ENCODE data around the gene SHB.
A peak's percentile ranks its signal among the peaks of the same experiment; 100 is the strongest.

The SHB gene

GRCh38 chr9:38010918-38011704, 57.9 kb downstream of the SHB start:
- no peak overlapping the region for H3K4me3 ChIP-seq (ENCODE audit: low read length)
- no peak for DNase-seq (ENCODE audit: low read depth)
- no peak for TF ChIP-seq CTCF (conservative IDR thresholded peaks at IDR 0.05; ENCODE audit: low read length)

- H3K4me3 ChIP-seq (ENCODE audit: low read length) = no peak overlapping the region
- DNase-seq (ENCODE audit: low read depth) = no peak
- no peak for TF ChIP-seq CTCF (conservative IDR thresholded peaks at IDR 0.05; ENCODE audit: low read length)
These were observed 59.0 kb downstream of the SHB start for GRCh38 chr9:38009990-38010389.

GRCh38 chr9:38009035-38009501, 60.0 kb downstream of the SHB start:
- no peak for TF ChIP-seq CTCF (conservative IDR thresholded peaks at IDR 0.05; ENCODE audit: low read length)
- no peak for DNase-seq (ENCODE audit: low read depth)
- H3K4me3 ChIP-seq (ENCODE audit: low read length) = no peak overlapping the region

GRCh38 chr9:38008168-38009034, 60.6 kb downstream of the SHB start:
- no peak overlapping the region for H3K4me3 ChIP-seq (ENCODE audit: low read length)
- peak; percentile 86 for DNase-seq (ENCODE audit: low read depth)
- no peak for TF ChIP-seq CTCF (conservative IDR thresholded peaks at IDR 0.05; ENCODE audit: low read length)

GRCh38 chr9:38007016-38007415, 62.0 kb downstream of the SHB start:
- no peak for TF ChIP-seq CTCF (conservative IDR thresholded peaks at IDR 0.05; ENCODE audit: low read length)
- H3K4me3 ChIP-seq (ENCODE audit: low read length) = no peak overlapping the region
- no peak for DNase-seq (ENCODE audit: low read depth)

GRCh38 chr9:38006163-38006562, 62.9 kb downstream of the SHB start:
- DNase-seq (ENCODE audit: low read depth) = no peak
- TF ChIP-seq CTCF (conservative IDR thresholded peaks at IDR 0.05; ENCODE audit: low read length) = no peak
- no peak overlapping the region for H3K4me3 ChIP-seq (ENCODE audit: low read length)

Measured in AG10803 (cell line).